ENCODE measurements around the gene ANKRD1.

DNA sequence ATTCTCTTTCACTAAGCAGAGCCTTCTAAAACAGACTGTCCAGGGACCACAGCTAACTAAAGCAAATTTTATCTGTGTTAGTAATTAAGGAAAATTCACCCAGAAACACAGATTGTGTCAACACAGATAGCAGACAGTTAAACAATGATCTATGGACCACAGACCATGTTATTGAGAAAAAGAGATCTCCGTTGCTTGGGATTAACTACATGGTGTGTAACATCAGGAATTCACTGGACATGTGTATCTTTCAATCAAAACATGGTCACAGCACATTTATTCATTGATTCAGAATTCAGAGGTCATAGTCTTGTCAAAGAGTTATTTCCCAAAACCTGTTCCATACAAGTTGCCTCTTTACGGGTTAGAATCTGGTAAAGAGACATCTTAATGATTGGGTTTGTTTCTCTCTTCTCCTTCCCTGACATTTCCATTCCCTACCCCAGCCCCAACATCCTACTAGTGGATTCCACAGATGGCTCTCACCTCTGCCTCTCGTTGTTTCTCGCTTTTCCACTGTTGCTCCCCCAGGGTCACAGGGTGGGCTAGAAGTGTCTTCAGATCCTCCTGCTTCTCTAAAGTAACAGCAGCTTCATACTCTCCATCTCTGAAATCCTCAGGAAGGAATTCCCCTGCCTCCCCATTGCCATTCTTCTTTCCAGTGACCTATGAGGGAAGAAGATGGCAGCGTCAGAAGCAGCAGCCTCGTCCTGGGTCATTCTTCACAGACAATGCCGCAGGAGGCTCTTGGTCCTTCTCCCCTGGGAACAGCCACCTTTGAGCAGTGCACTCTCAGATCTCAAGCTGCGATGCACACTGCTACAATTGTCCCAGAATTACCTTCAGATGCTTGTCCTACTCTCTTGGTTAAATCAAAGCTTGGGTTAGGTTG is 958 bp downstream of the ANKRD1 start:
- TF ChIP-seq GLIS3 (CRISPR knock-in tag; IDR thresholded peaks at IDR 0.05) (no peak), ZFP30 (CRISPR knock-in tag; IDR thresholded peaks at IDR 0.05) (no peak), ZFP3 (CRISPR knock-in tag; IDR thresholded peaks at IDR 0.05) (no peak), ZC3H10 (CRISPR knock-in tag; IDR thresholded peaks at IDR 0.05) (no peak), ISL1 (CRISPR knock-in tag; IDR thresholded peaks at IDR 0.05) (no peak), OSR1 (CRISPR knock-in tag; IDR thresholded peaks at IDR 0.05) (no peak), ZNF8 (CRISPR knock-in tag; IDR thresholded peaks at IDR 0.05) (no peak), PPARA (CRISPR knock-in tag; IDR thresholded peaks at IDR 0.05; ENCODE audit: borderline replicate concordance) (no peak)
- TF ChIP-seq, protein P1, sequence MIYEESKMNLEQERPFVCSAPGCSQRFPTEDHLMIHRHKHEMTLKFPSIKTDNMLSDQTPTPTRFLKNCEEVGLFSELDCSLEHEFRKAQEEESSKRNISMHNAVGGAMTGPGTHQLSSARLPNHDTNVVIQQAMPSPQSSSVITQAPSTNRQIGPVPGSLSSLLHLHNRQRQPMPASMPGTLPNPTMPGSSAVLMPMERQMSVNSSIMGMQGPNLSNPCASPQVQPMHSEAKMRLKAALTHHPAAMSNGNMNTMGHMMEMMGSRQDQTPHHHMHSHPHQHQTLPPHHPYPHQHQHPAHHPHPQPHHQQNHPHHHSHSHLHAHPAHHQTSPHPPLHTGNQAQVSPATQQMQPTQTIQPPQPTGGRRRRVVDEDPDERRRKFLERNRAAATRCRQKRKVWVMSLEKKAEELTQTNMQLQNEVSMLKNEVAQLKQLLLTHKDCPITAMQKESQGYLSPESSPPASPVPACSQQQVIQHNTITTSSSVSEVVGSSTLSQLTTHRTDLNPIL (CRISPR knock-in tag; IDR thresholded peaks at IDR 0.05; ENCODE audit: low read depth), result no peak; the same call in 1 of the 2 replicates
- TF ChIP-seq, protein P2, sequence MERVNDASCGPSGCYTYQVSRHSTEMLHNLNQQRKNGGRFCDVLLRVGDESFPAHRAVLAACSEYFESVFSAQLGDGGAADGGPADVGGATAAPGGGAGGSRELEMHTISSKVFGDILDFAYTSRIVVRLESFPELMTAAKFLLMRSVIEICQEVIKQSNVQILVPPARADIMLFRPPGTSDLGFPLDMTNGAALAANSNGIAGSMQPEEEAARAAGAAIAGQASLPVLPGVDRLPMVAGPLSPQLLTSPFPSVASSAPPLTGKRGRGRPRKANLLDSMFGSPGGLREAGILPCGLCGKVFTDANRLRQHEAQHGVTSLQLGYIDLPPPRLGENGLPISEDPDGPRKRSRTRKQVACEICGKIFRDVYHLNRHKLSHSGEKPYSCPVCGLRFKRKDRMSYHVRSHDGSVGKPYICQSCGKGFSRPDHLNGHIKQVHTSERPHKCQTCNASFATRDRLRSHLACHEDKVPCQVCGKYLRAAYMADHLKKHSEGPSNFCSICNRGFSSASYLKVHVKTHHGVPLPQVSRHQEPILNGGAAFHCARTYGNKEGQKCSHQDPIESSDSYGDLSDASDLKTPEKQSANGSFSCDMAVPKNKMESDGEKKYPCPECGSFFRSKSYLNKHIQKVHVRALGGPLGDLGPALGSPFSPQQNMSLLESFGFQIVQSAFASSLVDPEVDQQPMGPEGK (CRISPR knock-in tag; IDR thresholded peaks at IDR 0.05; ENCODE audit: borderline replicate concordance), result no peak

All from SK-N-SH treated with all-trans-retinoic acid at 6 μM for 48 hours (cell line).